LHCN-M2 (cell line): Measurements from ENCODE around the gene MRPS14. TPM values are rescaled to one million over a fixed set of nuclear protein-coding genes. Genes with fewer than 3 reads are reported as not detected.
"Not testable (repeated sequence)": the region's sequence is repeated elsewhere in the genome, so short reads cannot be mapped to it uniquely, and the experiment has no call there.

ENCODE experiments used
- DNase-seq: peaks from one replicate; pipeline ENCODE4 v3.0.0-alpha.2; 2012; ENCODE audit warnings: low read depth
- polyA plus RNA-seq: library from polyadenylated mRNA; unstranded; fragments of >200 nt; gene quantifications from one replicate; pipeline ENCODE4 v1.2.1, GENCODE V29; 2012; ENCODE audit warnings: missing spikeins
- total RNA-seq: library from RNA; depleted of rRNA; stranded (reverse); fragments of >200 nt; gene quantifications from 2 replicates; pipeline ENCODE4 v1.2.3, GENCODE V29; 2014; rRNA removed

MRPS14 gene
- 13.5 and 17.2 TPM in 2 replicates for total RNA-seq
- polyA plus RNA-seq: 29.5 TPM

DNA sequence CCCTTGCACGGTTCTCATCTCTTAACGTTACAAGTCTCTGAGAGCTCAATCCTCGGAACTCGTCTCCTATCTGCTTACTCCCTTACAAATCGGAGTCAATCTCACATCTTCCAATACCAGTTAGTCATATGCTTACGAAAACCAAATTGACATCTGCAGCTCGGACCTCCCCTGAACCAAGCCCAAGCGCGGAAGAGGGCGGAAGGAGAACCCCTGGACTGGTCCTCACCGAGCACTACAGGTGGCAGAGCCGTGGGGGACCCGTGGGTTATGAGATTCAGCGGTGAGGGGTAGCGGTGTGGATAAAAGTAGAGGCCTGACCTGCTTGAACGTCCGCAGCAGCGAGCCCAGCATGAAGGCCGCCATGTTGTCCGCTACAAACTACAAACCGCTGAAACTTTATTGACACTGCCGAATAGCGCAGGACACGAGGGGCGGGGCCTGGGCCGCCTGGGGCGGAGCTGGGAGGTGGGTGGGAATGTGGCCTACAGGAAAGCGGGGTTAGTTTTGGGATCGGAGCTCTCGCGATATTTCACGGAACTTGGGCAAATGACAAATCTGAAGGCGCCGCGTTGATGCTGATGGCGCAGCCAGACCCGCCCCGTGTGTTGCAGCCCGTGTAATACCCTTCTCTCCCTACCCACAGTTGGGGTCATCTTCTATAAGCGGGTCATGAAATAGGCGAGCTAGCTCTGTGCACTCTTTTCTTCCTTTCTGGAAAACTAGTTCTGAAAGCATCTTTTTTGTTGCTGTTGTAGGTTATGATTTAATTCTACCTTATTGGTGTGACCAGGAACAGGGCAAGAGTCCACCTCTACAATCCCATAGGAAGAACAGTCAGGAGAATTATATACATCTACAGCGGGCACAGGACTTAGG is at the start of gene MRPS14:
MRPS14 (minus strand) TSS at position 383 of the 879 bp plus-strand sequence; CDS start at position 366, 17 bp downstream.
- DNase-seq: peak; percentile 96

DNA sequence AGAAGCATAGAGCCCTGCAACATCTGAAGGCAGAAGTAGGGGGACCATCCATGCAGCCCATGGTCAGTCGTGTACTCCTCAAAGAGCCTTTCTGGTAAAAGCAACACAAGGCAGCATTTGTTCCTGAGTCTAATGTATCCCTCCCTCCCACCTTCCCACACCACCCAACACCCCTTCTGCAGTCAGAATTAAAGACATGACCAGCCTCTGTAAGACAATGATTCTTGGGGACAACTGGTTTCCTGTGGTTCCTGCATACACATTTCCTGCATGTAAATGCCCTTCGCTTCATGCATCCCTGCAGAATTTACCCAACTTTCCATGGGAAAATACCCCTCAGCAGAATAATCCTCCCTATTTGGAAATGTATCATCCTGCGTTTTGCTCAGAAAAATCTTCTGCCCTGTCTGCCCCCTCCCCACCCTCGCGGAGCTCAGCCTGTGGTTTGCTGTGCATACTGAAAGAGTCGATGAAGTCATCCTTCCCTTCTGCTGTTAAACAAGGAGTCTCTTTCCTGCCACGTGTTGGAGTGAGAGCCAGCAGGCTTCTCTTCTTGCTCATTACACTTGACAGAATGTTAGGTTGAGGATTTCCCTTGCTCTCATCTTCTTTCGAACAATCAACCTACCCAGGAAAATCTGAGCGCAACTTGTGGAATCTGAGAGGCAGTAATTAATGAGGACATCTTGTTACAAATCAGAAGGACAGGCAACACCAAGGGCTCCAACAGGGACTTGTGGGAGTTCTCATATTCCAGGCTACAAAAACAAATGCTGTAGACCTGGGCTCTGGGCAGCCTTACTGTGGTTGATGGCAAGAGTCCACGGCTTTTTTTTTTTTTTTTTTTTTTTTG is 49.1 kb upstream of the MRPS14 start:
- peak; percentile 47 for DNase-seq

DNA sequence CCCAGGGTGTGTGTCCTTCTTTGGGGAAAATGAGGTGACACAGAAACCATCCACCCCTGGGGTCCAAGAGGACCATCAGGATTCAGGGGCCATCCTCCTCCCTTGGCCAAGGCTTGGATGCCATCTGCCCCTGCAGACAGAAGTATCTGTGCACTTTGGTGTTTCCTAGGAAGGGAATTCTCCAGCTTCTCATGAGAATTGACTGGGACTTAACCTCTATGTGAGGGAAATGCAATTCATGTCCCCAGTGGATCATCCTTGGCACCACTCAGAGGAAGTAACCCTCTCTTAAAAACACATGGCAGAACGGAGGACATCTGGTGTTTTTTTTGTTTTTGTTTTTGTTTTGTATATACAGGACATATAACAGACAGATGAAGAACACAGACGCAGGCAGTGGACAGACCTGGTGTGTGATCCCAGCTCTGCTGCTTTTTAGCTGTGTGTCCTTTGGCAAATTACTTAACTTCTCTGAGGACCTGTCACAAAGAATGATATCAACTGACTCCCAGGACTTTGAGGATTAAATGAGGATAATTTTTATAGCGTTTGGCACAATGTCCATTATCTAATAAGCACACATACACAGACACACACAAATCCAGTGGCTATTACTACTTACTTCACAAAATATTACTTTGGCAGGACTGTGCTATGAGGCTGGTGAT is 48.2 kb upstream of the MRPS14 start:
- DNase-seq: no peak

DNA sequence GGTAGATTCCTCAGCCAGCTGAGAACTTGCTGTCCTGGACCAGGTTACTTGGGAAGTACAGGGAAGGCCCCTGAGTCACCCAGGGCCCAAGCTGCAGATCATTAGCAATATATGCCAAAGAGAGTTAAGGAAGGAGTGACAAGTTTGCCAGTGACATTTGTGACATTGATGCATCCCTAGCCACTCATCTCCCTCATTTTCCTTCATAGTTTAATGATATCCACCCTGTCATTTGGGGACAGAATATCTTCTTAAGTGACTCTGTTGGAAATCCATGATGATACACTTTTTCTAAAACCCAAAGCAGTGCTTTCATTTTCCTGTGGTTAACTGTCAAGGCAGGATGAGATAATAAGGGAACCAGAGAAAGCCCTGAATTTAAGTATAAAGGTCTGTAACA is 47.6 kb upstream of the MRPS14 start:
- no peak for DNase-seq

DNA sequence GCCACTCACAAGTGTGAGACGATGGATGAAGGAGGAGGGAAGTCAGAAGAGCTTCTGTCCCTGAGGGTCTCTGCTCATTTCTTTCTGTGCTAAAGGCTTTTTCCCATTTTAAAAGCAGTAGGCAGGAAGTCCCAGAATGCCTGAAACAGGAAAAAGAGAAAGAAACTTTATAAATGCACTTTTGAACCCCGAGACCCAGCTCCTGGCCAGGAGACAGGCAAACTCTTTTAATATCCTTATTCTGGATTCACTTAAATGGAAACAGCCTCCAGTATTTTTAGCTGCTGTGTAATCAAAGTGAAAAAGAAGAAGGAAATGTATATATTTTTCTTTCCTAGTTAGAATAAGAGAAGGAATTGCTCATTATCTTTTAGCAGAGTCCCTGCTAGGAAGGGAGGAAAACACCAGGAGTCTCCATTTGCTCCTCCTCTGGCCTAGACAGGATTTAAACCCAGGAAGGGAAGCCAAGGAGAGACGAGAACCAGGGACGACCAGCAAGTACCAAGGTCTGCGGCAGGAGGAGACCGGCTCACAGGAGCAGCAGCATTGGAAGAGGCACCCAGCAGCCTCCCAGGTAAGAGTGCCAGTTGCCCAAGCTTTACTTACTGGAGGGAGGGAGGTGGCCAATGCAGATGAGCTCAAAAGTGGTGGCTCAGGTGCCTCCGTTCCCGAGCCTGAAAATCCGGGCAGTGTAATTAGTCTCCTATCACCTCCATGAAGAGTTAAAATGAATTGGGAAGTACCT is 44.3 kb upstream of the MRPS14 start, which contains the start of gene TNN:
TNN (plus strand) TSS at position 472 of the 745 bp plus-strand sequence. CDS start 9,586 bp downstream, outside the sequence.
- no peak for DNase-seq

DNA sequence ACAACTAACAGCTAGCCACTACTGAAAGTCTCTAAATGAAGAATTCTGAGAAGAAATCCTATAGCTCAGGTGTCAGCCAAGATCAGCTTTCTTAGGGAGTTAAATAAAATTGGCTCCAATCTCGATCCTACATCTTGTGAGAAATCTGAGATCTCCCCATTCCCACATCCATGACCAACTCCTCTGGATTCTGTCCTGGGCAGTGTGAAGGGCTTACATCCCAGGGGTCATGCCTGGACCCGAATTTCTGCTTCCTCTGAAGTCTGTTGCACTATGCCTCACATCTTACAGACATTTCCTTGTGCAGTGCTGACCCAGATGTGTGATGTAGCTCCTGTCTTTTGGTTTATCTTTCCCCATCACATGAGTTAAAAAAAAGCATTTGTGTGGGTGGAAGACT is 39.6 kb upstream of the MRPS14 start:
- no peak for DNase-seq

DNA sequence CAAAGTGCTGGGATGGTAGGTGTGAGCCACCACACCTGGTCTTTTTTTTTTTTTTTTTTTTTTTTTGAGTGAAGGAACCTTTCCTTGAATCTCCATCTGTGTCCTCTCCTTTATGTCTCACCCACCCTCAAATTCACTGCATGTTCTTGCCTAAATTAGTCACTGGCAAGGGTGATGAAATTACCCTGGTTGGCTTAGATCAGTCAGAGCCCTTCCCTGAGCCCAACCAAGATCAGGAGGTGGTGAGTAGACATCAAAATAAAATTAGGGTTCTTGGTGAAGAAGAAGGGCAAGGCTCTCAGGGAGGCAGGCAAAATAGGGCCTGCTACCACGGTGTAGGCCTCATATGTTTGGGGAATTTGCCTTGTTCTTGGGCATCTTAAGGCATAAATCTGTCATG is 39.1 kb upstream of the MRPS14 start:
- no peak for DNase-seq

DNA sequence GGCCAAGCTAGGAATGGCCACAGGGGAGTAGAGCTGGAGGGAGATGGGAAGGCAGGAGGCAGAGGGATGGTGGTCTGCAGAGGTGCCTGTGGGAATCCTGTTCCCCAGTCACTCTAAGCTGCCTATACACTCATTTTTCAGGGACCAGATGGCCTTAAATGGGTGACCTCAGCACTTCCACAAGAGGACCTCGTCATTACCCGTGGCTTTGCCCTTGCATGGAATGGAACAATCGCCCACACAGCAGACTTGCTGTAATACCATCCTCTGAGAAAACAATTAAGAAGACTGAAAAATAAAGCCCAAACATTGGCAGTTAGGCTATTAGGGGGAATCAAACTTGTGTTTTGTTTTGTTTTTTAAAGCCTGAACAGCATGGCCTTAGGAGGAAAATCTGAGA is 31.5 kb upstream of the MRPS14 start:
- no peak for DNase-seq

DNA sequence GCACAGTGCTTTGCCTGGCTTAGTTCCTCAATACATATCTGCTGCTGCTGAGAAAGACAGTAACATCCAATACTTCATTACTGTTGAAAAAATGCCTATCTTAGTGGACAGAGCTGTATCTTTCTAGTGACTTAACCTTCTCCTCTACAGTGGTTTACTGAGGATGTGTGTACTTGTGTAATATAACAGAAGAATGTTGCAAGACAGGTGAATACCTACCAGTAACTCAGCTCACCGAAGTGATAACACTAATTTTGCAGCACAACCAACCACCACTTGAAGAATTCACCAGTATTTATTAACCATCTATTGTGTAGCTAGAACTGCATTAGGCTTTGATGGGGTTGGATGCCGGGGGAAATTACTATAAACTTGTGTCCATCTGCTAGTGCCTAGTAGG is 27.8 kb upstream of the MRPS14 start:
- DNase-seq: no peak

- no peak for DNase-seq
Measured at GRCh38 chr1:175045519-175045918, 22.3 kb upstream of the MRPS14 start.

DNA sequence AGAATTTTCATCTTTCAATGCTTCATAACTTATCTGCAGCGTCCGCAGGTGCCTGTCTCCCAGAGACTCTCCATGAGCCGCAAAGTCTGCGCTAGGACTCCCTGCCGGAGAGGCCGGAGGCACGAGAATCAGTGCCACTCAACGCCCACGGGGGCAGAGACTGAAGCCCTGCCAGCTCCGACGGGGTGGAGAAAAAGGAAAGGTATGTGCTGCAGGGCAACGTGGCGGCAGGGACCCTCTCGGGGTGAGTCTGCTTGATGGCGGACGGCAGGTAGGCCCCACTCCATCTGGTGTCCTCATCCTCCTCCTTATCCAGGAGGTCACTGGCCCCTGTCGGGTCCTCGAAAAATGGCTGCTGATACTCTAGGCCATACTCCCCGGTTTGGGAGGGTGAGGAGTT is 21.9 kb upstream of the MRPS14 start:
- DNase-seq: no peak

DNA sequence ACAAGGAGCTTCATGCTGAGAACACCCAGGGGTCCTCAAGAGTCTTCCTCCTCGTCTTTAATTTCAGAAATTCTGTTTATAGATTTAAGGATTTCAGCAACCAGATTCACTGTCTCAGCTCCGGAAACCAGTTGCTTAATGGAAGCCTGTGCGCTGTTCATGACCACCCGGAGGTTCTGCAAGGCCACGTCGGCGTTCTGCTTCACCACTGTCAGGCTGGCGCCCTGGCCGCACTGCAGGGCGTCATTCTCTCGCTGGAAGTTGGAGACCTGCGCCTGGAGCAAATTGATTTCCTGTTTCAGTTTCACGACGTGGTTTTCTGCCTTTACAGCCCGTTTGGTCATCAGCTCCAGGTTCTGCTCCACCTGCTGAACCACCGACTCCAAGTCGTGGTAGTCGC is 21.4 kb upstream of the MRPS14 start:
- DNase-seq: not testable (repeated sequence)

- no peak for DNase-seq
Measured at GRCh38 chr1:175043824-175044223, 20.6 kb upstream of the MRPS14 start.

- no peak for DNase-seq
Measured at GRCh38 chr1:175042650-175043049, 19.4 kb upstream of the MRPS14 start.

DNA sequence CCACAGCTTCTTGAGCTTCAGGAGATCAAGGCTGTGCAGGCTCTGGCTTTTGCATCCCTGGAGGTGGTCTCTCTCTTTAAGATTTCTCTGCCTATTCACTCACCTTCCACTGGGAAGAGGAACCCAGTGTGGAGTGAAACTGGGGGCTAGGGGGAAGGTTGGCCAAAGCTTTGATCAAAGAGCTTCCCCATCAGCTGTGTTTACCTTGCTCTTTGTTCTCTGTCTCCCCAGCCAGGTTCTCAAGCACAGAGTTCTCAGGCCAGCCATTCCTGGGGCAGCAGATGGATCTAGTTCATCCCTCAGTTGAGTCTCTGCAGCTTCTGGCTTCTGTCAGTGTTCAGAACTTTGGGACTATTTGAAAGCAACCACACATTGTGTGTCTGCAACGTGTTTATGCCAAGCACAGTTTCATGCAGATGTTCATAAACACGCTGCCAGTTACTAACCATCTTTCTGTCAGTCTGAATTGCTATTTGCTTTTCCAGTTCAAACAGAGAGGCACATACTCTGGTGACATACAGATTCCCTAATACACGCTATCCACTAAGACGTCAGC is 17.2 kb upstream of the MRPS14 start:
- no peak for DNase-seq

- DNase-seq: no peak
Measured at GRCh38 chr1:175037416-175037815, 14.2 kb upstream of the MRPS14 start.

- DNase-seq: no peak
Measured at GRCh38 chr1:175036476-175036875, 13.3 kb upstream of the MRPS14 start.

GRCh38 chr1:175035865-175036264 is 12.6 kb upstream of the MRPS14 start:
- DNase-seq: peak; percentile 22

DNA sequence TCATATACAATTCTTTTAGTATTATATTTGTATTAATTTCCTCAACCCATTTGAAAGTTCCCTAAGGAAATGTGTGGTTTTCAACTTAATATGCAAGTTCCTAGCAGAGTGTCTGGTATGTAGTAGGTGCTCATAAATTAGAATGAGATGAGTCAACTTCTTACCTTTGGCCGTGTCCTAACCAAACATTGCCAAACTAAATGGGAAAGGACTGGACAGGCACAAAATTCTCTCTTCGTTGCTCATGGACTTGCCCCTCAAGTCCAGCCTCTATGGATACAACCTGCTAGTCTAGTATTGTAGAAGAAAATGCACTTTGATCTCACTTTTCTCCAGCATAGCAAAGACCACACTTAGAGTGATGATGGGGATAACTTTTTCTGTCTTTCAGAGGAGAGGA is 11.6 kb upstream of the MRPS14 start:
- no peak for DNase-seq

- DNase-seq: peak; percentile 2
Measured at GRCh38 chr1:175033953-175034352, 10.7 kb upstream of the MRPS14 start.

DNA sequence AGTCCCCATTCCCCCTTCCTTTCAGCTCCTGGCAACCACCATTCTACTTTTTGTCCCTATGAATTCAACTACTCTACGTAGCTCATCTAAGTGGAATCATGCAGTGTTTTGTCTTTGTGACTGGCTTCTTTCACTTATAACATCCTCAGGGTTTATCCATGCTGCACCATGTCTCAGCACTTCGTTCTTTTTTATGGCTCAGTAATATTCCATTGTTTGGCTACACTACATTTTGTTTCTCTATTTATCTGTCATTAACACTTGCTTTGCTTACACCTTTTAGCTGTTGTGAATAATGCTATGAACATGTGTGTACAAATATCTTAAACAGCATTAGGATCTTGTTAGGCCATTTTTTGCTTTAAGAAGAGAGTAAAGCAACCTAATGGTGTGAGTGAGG is 1.5 kb upstream of the MRPS14 start:
- no peak for DNase-seq
